HCT116 (cell line): ENCODE results near the gene RNF166. TPM values are rescaled to one million over a fixed set of nuclear protein-coding genes. Genes with fewer than 3 reads are reported as not detected.

Experiments
- ATAC-seq: fragments of 200-7000 bp; cut with Tn5 transposase; 2 replicates; pipeline ENCODE4 v1.9.1; 2020; ENCODE audit warnings: mild to moderate bottlenecking, moderate library complexity
- BruUV-seq: library from RNA; stranded (reverse); fragments of 400-500 nt; replicated peaks from 2 replicates; lab custom pipeline; 2021; lab: Mats Ljungman, UMichigan
- CTCF ChIA-PET: fragments of 300-600 bp; sonication (Branson Sonifier 250); formaldehyde crosslinking; loops from one replicate; lab custom pipeline; 2021; ENCODE audit warnings: antibody characterized with exemption; lab: Charles Lee
- POLR2A ChIA-PET: fragments of 300-600, 350-600 bp; sonication (Branson Sonifier 250); formaldehyde crosslinking; loops from one replicate; lab custom pipeline; 2021; ENCODE audit warnings: antibody characterized with exemption; lab: Charles Lee
- RAD21 ChIA-PET, 2 experiments: fragments of 300-600 bp; sonication (Branson Sonifier 250); formaldehyde crosslinking; loops; one replicate each; lab custom pipeline; 2023; ENCODE audit warnings: low total read pairs in 2 of 2; ENCODE audit not compliant: uncharacterized antibody in 2 of 2, unreplicated experiment in 2 of 2, low non-redundant PET in 1 of 2; lab: Charles Lee
- DNase-seq: peaks from one replicate; pipeline ENCODE4 v3.0.0-alpha.2; 2010; ENCODE audit warnings: low read depth, low spot score
- H2AFZ ChIP-seq: fragments of 200-600 bp; shearing (Covaris generic), sonication (generic); 2 replicates; pipeline ENCODE4 v1.6.1; 2017; ENCODE audit warnings: low read depth, mixed run types, mixed read lengths, antibody characterized with exemption, low read length; ENCODE audit not compliant: poor library complexity, severe bottlenecking
- H3K27ac ChIP-seq: 2 replicates; pipeline ENCODE4 v1.5.1; 2012; ENCODE audit warnings: low read depth, low read length
- H3K27me3 ChIP-seq: fragments of 200-600 bp; sonication (generic); 2 replicates; pipeline ENCODE4 v1.6.1; 2016; ENCODE audit warnings: mixed run types, low read length, mixed read lengths; ENCODE audit not compliant: insufficient read depth
- H3K36me3 ChIP-seq, 2 experiments: fragments of 200-500 bp in 1 of 2; fragments of 200-600 bp in 1 of 2; sonication (Bioruptor generic) in 1 of 2; sonication (generic) in 1 of 2; 2 replicates each; pipeline versions ENCODE4 v1.5.1 to v1.6.1; 2014 to 2016; ENCODE audit warnings: low read length in 2 of 2, inconsistent platforms in 1 of 2, mixed read lengths in 1 of 2, mixed run types in 1 of 2; ENCODE audit not compliant: insufficient read depth in 2 of 2, control insufficient read depth in 1 of 2
- H3K4me1 ChIP-seq, 2 experiments: fragments of 200-600 bp in 1 of 2; sonication (generic) in 1 of 2; 2 replicates each; pipeline versions ENCODE4 v1.5.1 to v1.6.1; 2012 to 2017; ENCODE audit warnings: low read length in 2 of 2, inconsistent platforms in 1 of 2, mild to moderate bottlenecking in 1 of 2, mixed read lengths in 1 of 2, mixed run types in 1 of 2, moderate library complexity in 1 of 2; ENCODE audit not compliant: insufficient read depth in 2 of 2, control insufficient read depth in 1 of 2
- H3K4me2 ChIP-seq: fragments of 200-600 bp; sonication (generic); 2 replicates; pipeline ENCODE4 v1.6.1; 2017; ENCODE audit warnings: mixed run types, low read length, mixed read lengths
- H3K4me3 ChIP-seq, 2 experiments: fragments of 200-600 bp in 1 of 2; sonication (generic) in 1 of 2; replicated peaks in 1 of 2; 2 replicates each; pipeline ENCODE4 v1.5.1; 2011 to 2016; ENCODE audit warnings: low read length in 2 of 2, control low read depth in 1 of 2, low read depth in 1 of 2, mild to moderate bottlenecking in 1 of 2, mixed read lengths in 1 of 2, mixed run types in 1 of 2
- H3K79me2 ChIP-seq: fragments of 200-600 bp; sonication (generic); 2 replicates; pipeline ENCODE4 v1.6.1; 2017; ENCODE audit warnings: mild to moderate bottlenecking, mixed run types, low read length, moderate library complexity, mixed read lengths; ENCODE audit not compliant: insufficient read depth
- H3K9ac ChIP-seq: fragments of 200-600 bp; sonication (generic); 2 replicates; pipeline ENCODE4 v1.6.1; 2016; ENCODE audit warnings: low read length, mixed read lengths
- H3K9me2 ChIP-seq: fragments of 200-600 bp; sonication (generic), shearing (Covaris generic); 2 replicates; pipeline ENCODE4 v1.6.1; 2017; ENCODE audit warnings: mixed run types, mild to moderate bottlenecking, moderate library complexity; ENCODE audit not compliant: insufficient read depth
- H3K9me3 ChIP-seq, 2 experiments: fragments of 200-500 bp in 1 of 2; fragments of 200-600 bp in 1 of 2; sonication (Bioruptor generic) in 1 of 2; sonication (generic) in 1 of 2; 2 replicates each; pipeline ENCODE4 v1.6.1; 2014 to 2017; ENCODE audit warnings: low read length in 2 of 2, mixed read lengths in 2 of 2, inconsistent platforms in 1 of 2, low read depth in 1 of 2, mild to moderate bottlenecking in 1 of 2, mixed run types in 1 of 2, moderate library complexity in 1 of 2; ENCODE audit not compliant: control insufficient read depth in 1 of 2, insufficient read depth in 1 of 2
- H4K20me1 ChIP-seq: fragments of 200-600 bp; sonication (generic), shearing (Covaris generic); 2 replicates; pipeline ENCODE4 v1.6.1; 2017; ENCODE audit warnings: mixed run types, mild to moderate bottlenecking, moderate library complexity; ENCODE audit not compliant: insufficient read depth
- ATF3 ChIP-seq: IDR thresholded peaks from 2 replicates; pipeline ENCODE4 v1.6.1; 2012
- CEBPB ChIP-seq: IDR thresholded peaks from 2 replicates; pipeline ENCODE4 v1.6.1; 2012; ENCODE audit warnings: low read depth
- EGR1 ChIP-seq: IDR thresholded peaks from 2 replicates; pipeline ENCODE4 v1.6.1; 2012; ENCODE audit warnings: low read depth
- EZH2 ChIP-seq: fragments of 200-600 bp; sonication (generic); IDR thresholded peaks from 2 replicates; pipeline ENCODE4 v1.6.1; 2017; ENCODE audit warnings: antibody characterized with exemption, mixed run types
- EZH2phosphoT487 ChIP-seq: fragments of 200-600 bp; IDR thresholded peaks from 2 replicates; pipeline ENCODE4 v1.6.1; 2018; ENCODE audit warnings: antibody characterized with exemption, borderline replicate concordance
- FOSL1 ChIP-seq: IDR thresholded peaks from 2 replicates; pipeline ENCODE4 v1.6.1; 2012; ENCODE audit warnings: low read depth
- JUND ChIP-seq: IDR thresholded peaks from 2 replicates; pipeline ENCODE4 v1.6.1; 2012
- POLR2A ChIP-seq: IDR thresholded peaks from 2 replicates; pipeline ENCODE4 v1.7.0; 2011; ENCODE audit warnings: borderline replicate concordance; ENCODE audit not compliant: insufficient read depth, insufficient read length; ENCODE audit errors: extremely low read depth
- RAD21 ChIP-seq: IDR thresholded peaks from 2 replicates; pipeline ENCODE4 v1.6.1; 2012; ENCODE audit warnings: low read depth, mild to moderate bottlenecking
- REST ChIP-seq: IDR thresholded peaks from 2 replicates; pipeline ENCODE4 v1.6.1; 2012; ENCODE audit warnings: low read depth
- SIN3A ChIP-seq: IDR thresholded peaks from 2 replicates; pipeline ENCODE4 v1.6.1; 2012; ENCODE audit warnings: low read depth
- SRF ChIP-seq: IDR thresholded peaks from 2 replicates; pipeline ENCODE4 v1.6.1; 2012; ENCODE audit warnings: low read depth
- TCF7L2 ChIP-seq: IDR thresholded peaks from 2 replicates; pipeline ENCODE4 v1.7.0; 2011; ENCODE audit warnings: borderline replicate concordance, inconsistent platforms; ENCODE audit not compliant: insufficient read depth, insufficient read length; ENCODE audit errors: extremely low read depth
- YY1 ChIP-seq: IDR thresholded peaks from 2 replicates; pipeline ENCODE4 v1.6.1; 2011; ENCODE audit warnings: low read length, low read depth, moderate library complexity, mild to moderate bottlenecking; ENCODE audit not compliant: insufficient replicate concordance; ENCODE audit errors: extremely low read depth
- ZFX ChIP-seq: fragments of 450-650 bp; IDR thresholded peaks from 2 replicates; pipeline ENCODE4 v1.6.1; 2017
- ZNF274 ChIP-seq: fragments of 200-500 bp; sonication (Bioruptor generic); IDR thresholded peaks from 2 replicates; pipeline ENCODE4 v1.6.1; 2014; ENCODE audit warnings: mild to moderate bottlenecking, low read depth, low read length, inconsistent platforms
- intact Hi-C: fragments of 100-400 bp; cut with micrococcal nuclease; formaldehyde crosslinking; loops from 2 replicates; pipeline ENCODE4 v1.10.0; 2022
- total RNA-seq: library from RNA; stranded (reverse); gene quantifications from one replicate; pipeline ENCODE4 v1.2.1, GENCODE V29; 2021; ENCODE audit not compliant: unreplicated experiment
- TF ChIP-seq, protein P1 (sequence below), 3 experiments: fragments of 200-600 bp in 1 of 3; sonication (generic) in 1 of 3; IDR thresholded peaks in 2 of 3; conservative IDR thresholded peaks in 1 of 3; 2 replicates each; pipeline ENCODE4 v1.5.1; 2012 to 2017; ENCODE audit warnings: low read depth in 2 of 3, low read length in 2 of 3, antibody characterized with exemption in 1 of 3, borderline replicate concordance in 1 of 3, control low read depth in 1 of 3, mild to moderate bottlenecking in 1 of 3, mixed read lengths in 1 of 3, mixed run types in 1 of 3, moderate library complexity in 1 of 3; ENCODE audit not compliant: insufficient read depth in 1 of 3
- TF ChIP-seq, protein P2 (sequence below): IDR thresholded peaks from 2 replicates; pipeline ENCODE4 v1.6.1; 2011; ENCODE audit warnings: mild to moderate bottlenecking, low read length, moderate library complexity; ENCODE audit not compliant: insufficient replicate concordance; ENCODE audit errors: extremely low read depth

Gene RNF166
- total RNA-seq, 1 experiment from 2014 or later: 39.4 TPM

DNA sequence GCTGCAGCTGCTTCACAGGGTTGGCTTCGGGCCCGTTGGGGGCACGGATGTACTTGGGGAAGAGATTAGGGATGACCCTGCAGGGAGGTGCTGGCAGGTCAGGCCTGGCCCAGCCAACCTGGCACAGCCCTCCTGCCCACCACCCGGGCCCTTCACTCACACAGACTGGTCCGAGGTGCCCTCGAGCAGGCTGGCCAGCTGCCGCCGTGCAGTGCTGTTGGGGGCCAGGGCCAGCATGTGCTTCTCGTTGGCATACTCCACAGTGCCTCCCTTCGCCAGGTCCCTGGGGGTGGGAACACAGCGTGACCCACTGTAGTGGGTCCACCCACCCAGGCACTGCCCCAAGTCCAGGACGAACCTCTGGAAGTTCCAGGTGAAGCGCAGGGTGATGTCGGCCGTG lies 10.0 kb upstream of the RNF166 start:
- Histone ChIP-seq H3K36me3 (peaks cover 50 to 76% of the 10 kb centered on the region in 2 experiments; a peak in 3 of 4 replicates), H3K4me3 (no peak overlapping the region), H3K4me1 (peaks cover 0 to 5% of the 10 kb centered on the region in 2 experiments; a peak in 1 of 4 replicates), H3K27me3 (no peaks in the 10 kb centered on the region), H3K9me3 (no peaks in the 10 kb centered on the region), H3K9ac (no peak overlapping the region), H3K27ac (no peak overlapping the region; the same call in 1 of the 2 replicates), H3K4me2 (no peak overlapping the region), H2AFZ (no peak overlapping the region), H4K20me1 (0 out of 2 replicates have a peak, but pooled peaks cover 3% of the 10 kb centered on the region), H3K9me2 (no peaks in the 10 kb centered on the region), H3K79me2 (peaks cover 9% of the 10 kb centered on the region; the same call in 1 of the 2 replicates)
- DNase-seq (no peak), ATAC-seq (no peak)
- ChIA-PET RAD21 (no interaction called here), POLR2A (no interaction called here), CTCF (no interaction called here)
- no TSS peak for BruUV-seq
- intact Hi-C loops: no loop called here
- TF ChIP-seq ATF3 (no peak), FOSL1 (no peak), EGR1 (no peak), REST (no peak), YY1 (no peak), SRF (no peak), JUND (no peak), CEBPB (no peak), SIN3A (no peak), EZH2 (no peak), ZNF274 (no peak), RAD21 (no peak), TCF7L2 (no peak), ZFX (no peak), EZH2phosphoT487 (no peak), POLR2A (no peak)
- TF ChIP-seq, protein P1, sequence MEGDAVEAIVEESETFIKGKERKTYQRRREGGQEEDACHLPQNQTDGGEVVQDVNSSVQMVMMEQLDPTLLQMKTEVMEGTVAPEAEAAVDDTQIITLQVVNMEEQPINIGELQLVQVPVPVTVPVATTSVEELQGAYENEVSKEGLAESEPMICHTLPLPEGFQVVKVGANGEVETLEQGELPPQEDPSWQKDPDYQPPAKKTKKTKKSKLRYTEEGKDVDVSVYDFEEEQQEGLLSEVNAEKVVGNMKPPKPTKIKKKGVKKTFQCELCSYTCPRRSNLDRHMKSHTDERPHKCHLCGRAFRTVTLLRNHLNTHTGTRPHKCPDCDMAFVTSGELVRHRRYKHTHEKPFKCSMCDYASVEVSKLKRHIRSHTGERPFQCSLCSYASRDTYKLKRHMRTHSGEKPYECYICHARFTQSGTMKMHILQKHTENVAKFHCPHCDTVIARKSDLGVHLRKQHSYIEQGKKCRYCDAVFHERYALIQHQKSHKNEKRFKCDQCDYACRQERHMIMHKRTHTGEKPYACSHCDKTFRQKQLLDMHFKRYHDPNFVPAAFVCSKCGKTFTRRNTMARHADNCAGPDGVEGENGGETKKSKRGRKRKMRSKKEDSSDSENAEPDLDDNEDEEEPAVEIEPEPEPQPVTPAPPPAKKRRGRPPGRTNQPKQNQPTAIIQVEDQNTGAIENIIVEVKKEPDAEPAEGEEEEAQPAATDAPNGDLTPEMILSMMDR (IDR thresholded peaks at IDR 0.05 in 2 of 3, conservative IDR thresholded peaks at IDR 0.05 in 1 of 3; ENCODE audit: borderline replicate concordance in 1 of 3, insufficient read depth in 1 of 3, low read depth in 2 of 3, low read length in 2 of 3): no peak
- TF ChIP-seq, protein P2, sequence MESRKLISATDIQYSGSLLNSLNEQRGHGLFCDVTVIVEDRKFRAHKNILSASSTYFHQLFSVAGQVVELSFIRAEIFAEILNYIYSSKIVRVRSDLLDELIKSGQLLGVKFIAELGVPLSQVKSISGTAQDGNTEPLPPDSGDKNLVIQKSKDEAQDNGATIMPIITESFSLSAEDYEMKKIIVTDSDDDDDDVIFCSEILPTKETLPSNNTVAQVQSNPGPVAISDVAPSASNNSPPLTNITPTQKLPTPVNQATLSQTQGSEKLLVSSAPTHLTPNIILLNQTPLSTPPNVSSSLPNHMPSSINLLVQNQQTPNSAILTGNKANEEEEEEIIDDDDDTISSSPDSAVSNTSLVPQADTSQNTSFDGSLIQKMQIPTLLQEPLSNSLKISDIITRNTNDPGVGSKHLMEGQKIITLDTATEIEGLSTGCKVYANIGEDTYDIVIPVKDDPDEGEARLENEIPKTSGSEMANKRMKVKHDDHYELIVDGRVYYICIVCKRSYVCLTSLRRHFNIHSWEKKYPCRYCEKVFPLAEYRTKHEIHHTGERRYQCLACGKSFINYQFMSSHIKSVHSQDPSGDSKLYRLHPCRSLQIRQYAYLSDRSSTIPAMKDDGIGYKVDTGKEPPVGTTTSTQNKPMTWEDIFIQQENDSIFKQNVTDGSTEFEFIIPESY: no peak
